NCI-H446 treated with DMSO at 0.1 percent for 48 hours (cell line): Measurements from ENCODE around the gene DNAJC15.
"Not testable (repeated sequence)": the region's sequence is repeated elsewhere in the genome, so short reads cannot be mapped to it uniquely, and the experiment has no call there.

ENCODE experiments used
- DNase-seq: peaks from one replicate; lab custom pipeline; 2025; lab: John Stamatoyannopoulos, UW

Gene DNAJC15

GRCh38 chr13:43003729-43004128 is 19.7 kb upstream of the DNAJC15 start:
- no peak for DNase-seq

DNA sequence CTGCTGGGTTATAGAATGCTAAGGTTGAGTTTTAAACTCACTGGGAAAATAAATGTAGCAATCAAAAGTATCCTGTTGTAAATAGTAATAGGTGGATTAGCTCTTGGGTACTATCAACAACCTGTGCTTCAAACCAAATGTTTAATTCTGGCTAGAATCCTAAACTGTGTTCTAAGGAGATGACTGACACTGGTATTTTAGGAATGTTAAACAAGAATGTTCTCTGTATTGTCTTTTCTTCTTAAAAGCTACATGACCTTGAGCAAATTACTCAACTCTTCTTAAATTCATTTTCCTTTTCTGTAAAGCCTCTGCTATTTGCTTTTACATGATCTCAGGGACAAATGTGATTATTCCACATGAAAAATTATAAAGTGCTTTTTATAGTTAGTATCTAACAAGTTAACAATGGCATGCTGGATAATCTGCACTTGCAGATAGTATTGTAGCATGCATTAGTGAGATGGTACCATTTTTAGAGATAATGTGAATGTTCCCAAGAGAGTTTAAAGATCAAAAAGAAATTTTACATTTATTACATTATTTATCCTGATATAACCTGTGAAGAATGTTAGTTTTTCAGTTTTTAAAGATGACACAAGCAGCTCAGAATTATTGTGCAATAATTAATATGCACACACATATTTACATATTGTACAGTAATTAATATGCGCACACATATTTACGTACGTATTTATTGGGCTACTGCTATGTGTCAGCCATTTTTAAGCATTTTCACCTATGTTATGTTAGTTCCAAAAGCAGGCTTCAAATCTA is 17.7 kb upstream of the DNAJC15 start:
- no peak for DNase-seq

DNA sequence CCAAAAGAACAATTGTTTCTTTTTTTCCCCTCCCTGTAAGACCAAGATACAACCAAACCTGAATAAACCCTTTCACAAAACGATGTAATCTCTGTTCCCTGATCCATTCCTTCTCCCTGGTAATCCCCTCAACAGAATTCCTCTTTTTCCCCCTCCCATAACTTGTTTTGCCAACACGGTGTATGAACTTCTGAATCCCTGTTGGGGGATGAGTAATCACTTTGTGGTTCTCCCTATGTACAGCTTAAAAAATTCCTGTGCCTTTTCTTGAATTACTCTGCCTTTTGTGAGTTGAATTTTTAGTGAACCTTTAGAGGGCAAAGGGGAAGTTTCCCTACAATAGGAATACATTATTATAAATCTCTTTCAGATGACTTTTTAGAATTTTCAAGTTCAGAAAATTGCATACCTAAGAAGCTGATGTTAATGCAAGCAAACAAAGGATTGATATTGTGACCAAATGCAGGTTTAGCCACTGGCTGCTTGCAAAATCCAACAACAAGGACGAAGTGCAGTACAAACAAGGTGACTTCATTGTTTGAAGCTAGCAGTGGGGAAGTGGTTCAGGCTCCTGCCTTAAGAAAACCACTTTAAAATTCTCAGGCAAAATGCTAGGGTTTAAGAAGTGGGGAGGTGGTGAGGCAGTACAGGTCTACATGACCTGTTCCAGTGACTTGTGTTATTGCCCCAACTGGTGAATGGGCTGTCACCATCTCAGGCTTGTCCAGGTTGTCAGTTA is 16.3 kb upstream of the DNAJC15 start:
- no peak for DNase-seq

DNA sequence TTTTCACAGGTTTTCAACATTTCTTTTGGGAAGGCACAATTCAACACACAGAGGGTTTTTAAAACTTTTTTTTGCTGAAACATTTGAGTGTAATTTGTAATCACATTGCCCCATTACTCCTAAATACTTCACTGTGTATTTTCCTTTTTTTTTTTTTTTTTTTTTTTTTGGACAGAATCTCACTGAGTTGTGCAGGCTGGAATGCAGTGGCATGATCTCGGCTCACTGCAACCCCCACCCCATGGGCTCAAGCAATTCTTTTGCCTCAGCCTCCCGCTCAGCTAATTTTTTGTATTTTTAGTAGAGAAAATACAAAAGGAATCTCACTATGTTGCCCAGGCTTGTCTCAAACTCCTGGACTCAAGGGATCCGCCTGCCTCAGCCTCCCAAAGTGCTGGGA is 14.8 kb upstream of the DNAJC15 start:
- no peak for DNase-seq

DNA sequence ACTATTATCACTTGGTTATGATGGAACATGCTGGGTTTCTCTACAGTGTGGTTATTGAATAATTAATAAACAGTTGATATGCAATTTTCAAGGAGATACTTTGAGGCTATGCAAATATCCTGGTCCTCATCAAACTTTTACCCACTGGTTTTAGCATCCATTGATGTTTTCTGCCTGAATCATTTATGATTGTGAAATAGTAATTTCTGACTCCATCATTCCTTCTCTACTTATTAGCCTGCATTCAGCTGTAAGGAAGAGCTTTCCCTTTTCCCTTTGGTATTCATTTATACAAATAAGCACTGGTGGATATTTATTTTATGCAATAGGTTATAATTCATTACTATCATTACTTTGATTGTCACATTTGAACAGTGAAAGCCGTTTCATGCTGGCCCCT is 13.9 kb upstream of the DNAJC15 start:
- no peak for DNase-seq

DNA sequence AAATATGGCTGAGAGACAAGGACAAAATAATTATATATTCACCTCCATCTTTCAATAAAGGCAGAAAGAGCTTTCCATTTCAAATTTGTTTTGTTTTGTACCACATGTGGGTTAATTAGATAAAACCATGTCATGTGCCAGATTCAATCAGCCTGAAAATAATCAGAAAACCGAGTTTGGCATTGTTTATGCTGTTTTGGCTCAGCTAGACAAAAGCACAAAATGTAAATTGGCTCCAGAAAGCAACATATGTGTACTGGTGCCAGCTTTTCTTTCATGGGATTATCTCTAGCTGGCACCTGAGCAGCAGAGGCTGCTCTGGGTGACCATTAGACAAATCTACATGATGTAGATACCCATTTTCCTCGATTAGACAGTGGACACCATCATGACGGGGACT is 9.2 kb upstream of the DNAJC15 start:
- DNase-seq: peak; percentile 87

DNA sequence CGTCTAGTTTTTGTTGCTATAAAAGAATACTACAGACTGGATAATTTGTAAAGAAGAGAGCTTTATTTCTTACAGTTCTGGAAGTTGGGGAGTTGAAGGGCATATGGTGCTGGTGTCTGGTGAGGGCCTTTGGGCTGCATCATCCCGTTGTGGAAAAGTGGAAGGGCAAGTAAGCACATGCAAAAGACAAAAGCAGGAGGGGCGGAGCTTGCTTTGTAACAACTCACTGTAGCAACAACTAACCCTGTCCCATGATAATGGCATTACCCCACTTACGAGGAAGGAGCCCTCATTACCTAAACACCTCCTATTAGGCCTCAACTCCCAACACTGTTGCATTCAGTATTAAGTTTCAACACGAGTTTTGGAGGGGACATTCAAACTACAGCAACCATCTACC is 7.2 kb upstream of the DNAJC15 start:
- DNase-seq: no peak

DNA sequence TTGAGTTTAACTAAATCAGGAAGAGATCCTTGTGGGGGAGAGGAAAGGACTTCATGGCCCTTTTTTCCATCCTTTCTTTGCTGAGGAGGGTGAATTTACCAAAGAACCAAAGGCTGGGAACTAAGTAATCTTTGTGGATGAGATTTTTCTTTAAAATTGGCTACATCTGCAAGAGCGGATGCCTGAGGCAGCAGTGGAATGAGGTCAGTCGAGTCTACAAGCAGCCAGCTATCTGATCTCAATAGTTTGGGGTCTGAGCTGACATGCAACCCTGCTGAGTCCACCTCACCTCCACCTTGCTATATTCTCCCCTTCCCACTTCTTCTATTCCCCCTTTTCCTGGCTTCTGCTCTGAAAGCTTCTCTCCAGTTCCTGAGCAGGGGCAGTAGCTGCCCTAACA is 3.6 kb upstream of the DNAJC15 start:
- DNase-seq: no peak

DNA sequence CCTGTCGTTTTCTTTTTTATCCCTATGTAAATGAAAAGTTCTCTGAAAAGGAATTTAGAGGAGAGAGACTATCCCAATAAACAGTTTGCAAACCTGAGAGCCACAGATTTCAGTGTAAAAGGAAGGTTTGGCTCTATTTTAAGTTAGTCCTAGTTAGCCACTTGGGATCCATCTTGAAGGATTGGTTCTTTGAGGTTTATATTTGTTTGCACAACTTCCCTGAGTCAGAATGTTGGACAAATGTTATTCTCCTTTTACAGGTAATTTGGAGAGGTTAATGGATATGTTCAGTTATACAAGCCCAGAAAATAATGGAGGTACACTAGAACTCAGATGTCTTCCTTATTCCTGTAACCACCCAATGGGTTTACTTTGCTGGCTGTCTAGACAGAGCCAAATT is 2.6 kb upstream of the DNAJC15 start:
- DNase-seq: no peak

DNA sequence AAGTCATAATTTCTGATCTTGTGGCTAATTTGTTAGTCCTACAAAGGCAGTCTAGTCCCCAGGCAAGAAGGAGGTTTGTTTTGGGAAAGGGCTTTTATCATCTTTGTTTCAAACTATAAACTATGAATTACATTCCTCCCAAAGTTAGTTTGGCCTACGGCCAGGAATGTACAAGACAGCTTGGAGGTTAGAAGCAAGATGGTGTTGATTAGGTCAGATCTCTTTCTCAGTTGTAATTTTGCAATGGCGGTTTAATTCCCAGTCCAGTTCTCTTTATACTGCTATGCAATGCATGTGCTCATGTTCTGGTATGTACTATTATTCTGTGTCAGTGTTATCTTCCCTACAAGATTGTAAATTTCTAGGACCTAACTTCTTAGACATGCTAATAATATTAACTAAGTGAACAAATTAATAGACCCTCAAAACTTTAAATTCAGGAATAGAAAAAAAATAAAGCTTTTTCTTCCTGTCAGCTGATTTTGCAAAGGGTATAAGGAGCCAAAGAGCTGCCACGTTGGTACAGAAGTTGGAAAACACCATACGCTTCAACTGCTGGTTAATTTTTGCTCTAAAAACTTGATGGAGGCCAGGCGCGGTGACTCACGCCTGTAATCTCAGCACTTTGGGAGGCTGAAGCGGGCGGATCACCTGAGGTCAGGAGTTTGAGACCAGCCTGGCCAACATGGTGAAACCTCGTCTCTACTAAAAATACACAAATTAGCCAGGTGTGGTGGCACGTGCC is 1.3 kb upstream of the DNAJC15 start:
- no peak for DNase-seq

GRCh38 chr13:43022934-43023288 is 475 bp upstream of the DNAJC15 start:
- no peak for DNase-seq

- no peak for DNase-seq
Observed at GRCh38 chr13:43026262-43026661, 2.9 kb downstream of the DNAJC15 start.

DNA sequence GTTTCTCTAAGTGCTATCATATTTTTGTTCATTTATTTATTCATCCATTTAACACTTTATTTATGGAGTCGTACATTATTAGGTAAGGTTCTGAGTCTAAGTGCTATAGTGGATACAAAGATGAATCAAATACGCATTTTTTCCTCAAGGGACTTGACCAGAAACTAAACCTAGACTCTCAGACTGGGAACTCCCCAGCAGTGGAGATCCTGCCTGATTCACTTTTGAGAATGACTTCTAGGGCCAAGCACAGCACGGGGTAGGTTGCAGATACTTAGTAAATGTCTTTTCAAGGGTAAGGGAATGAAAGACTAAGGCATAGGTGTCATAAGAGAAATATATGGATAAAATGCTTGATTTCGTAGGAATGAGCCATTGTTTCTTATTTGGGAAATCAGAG is 7.2 kb downstream of the DNAJC15 start:
- no peak for DNase-seq

GRCh38 chr13:43031881-43032280 is 8.5 kb downstream of the DNAJC15 start:
- no peak for DNase-seq

- DNase-seq: no peak
Observed at GRCh38 chr13:43033038-43033437, 9.7 kb downstream of the DNAJC15 start.

- peak; percentile 53 for DNase-seq
Observed at GRCh38 chr13:43036351-43037250, 13.2 kb downstream of the DNAJC15 start.

DNA sequence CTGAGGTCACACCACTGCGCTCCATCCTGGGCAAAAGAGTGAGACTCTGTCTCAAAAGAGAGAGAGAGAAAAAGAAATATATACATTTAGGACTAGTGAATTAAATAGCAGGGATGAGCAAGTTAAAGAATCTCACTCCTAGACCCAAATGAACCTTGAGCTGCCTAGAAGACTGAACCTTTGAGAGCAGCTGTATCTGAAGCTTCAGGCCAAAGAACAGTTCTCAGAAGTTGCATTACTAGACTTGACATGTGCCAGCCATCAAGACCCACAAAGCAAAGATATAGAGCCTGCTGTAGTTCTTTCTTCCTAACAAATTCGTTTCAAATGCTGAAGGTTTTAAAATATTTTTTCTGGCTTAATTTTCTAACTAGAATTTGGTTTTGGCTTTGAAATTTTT is 16.6 kb downstream of the DNAJC15 start:
- DNase-seq: no peak

GRCh38 chr13:43040581-43041368 is 17.4 kb downstream of the DNAJC15 start:
- not testable (repeated sequence) for DNase-seq

- no peak for DNase-seq
Observed at GRCh38 chr13:43041369-43041921, 18.1 kb downstream of the DNAJC15 start.

DNA sequence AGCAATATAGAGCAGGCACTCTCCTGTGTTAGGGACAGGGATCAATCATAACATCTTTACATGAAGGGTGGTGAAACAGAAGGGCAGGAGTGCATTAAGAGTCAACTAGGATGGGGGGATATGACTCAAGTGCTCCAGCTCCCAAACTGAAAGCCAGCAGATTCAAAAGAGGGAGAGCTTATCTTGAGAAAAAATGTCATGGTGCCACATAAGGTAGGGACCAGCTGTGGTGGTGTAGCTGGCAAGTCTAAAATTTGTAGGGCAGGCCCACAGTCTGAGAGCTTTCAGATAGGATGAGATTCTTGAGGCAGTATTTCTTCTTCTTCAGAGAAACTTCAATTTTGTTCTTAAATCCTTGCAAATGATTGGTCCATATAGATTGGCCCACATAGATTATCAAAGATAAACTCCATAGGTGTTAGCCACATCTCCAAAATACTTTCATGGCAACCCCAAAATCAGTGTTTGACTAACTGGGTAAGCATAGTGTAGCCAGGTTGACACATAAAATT is 19.1 kb downstream of the DNAJC15 start:
- DNase-seq: no peak
